ENCODE results near the gene PALMD. TPM values are rescaled to one million over a fixed set of nuclear protein-coding genes. Genes with fewer than 3 reads are reported as not detected.
A peak's percentile ranks its signal among the peaks of the same experiment; 100 is the strongest.

PALMD gene
- total RNA-seq, 1 donor from 2014 or later: not detected

DNA sequence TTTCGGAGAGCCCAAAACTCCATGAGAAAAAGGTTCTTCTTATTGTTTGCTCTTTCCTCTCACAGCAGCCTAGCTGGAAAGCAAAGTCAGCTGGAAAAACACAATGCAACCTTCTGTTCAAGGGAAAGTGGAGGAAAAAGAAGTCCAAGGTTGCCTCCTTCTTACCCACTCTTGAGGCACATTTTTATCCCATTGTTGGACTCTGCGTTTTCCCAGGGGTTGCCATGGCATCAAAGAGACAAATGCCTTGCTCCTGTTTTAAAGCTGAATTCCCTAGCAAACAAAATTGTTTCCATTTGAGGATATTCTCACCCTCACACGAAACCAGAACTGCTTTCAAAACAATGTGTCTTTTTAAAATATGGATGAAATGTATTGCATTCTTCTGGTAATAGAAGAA, 45.1 kb upstream of the PALMD start:
- Histone ChIP-seq H3K4me3 (no peak overlapping the region), H3K4me1 (no peaks in the 10 kb centered on the region), H3K27me3 (no peaks in the 10 kb centered on the region), H3K9ac (no peak overlapping the region), H3K9me3 (ENCODE audit: low read depth) (no peaks in the 10 kb centered on the region), H3K36me3 (no peaks in the 10 kb centered on the region), H3K79me2 (ENCODE audit: low read depth) (no peaks in the 10 kb centered on the region), H3K4me2 (no peak overlapping the region), H4K20me1 (ENCODE audit: low read depth) (no peaks in the 10 kb centered on the region), H3F3A (ENCODE audit: low read depth) (no peaks in the 10 kb centered on the region), H2AFZ (replicated peaks) (no peak overlapping the region), H3K27ac (no peak overlapping the region)
- TF ChIP-seq EZH2 (IDR thresholded peaks at IDR 0.05) (no peak), CTCF (IDR thresholded peaks at IDR 0.05) (no peak)
- Mint-ChIP-seq H3K4me1 (peaks cover 26% of the 10 kb centered on the region), H3K36me3 (no peaks in the 10 kb centered on the region), H3K4me3 (peak overlapping the region; percentile 2), H3K9me3 (peaks cover 4% of the 10 kb centered on the region), H3K27ac (peak overlapping the region; percentile 96), H3K27me3 (ENCODE audit: insufficient read depth, low read depth) (peaks cover 2% of the 10 kb centered on the region)
- no peak for DNase-seq (ENCODE audit: low spot score)

- Mint-ChIP-seq H3K4me3 (no peak overlapping the region), H3K27ac (peak overlapping the region; percentile 81), H3K9me3 (peaks cover 4% of the 10 kb centered on the region), H3K4me1 (peaks cover 26% of the 10 kb centered on the region), H3K36me3 (no peaks in the 10 kb centered on the region), H3K27me3 (ENCODE audit: insufficient read depth, low read depth) (peaks cover 2% of the 10 kb centered on the region)
- Histone ChIP-seq H2AFZ (replicated peaks) (no peak overlapping the region), H3K79me2 (ENCODE audit: low read depth) (no peaks in the 10 kb centered on the region), H3K27ac (no peak overlapping the region), H3K36me3 (no peaks in the 10 kb centered on the region), H3K4me2 (no peak overlapping the region), H3K27me3 (no peaks in the 10 kb centered on the region), H3K9ac (no peak overlapping the region), H4K20me1 (ENCODE audit: low read depth) (no peaks in the 10 kb centered on the region), H3K9me3 (ENCODE audit: low read depth) (no peaks in the 10 kb centered on the region), H3K4me1 (no peaks in the 10 kb centered on the region), H3K4me3 (no peak overlapping the region), H3F3A (ENCODE audit: low read depth) (no peaks in the 10 kb centered on the region)
- DNase-seq (ENCODE audit: low spot score): no peak
- no peak for TF ChIP-seq EZH2phosphoT487 (IDR thresholded peaks at IDR 0.05)
- no peak for TF ChIP-seq EZH2 (IDR thresholded peaks at IDR 0.05)
- TF ChIP-seq CTCF (IDR thresholded peaks at IDR 0.05): no peak
Observed at GRCh38 chr1:99601208-99601607, 44.7 kb upstream of the PALMD start.

GRCh38 chr1:99601709-99602403, 44.1 kb upstream of the PALMD start:
- Mint-ChIP-seq H3K4me3 (no peak overlapping the region), H3K4me1 (peaks cover 26% of the 10 kb centered on the region), H3K36me3 (no peaks in the 10 kb centered on the region), H3K27me3 (ENCODE audit: insufficient read depth, low read depth) (peaks cover 2% of the 10 kb centered on the region), H3K9me3 (peaks cover 3% of the 10 kb centered on the region), H3K27ac (peak overlapping the region; percentile 81)
- H4K20me1 ChIP-seq (ENCODE audit: low read depth): no peaks in the 10 kb centered on the region
- H3F3A ChIP-seq (ENCODE audit: low read depth): no peaks in the 10 kb centered on the region
- H3K79me2 ChIP-seq (ENCODE audit: low read depth): no peaks in the 10 kb centered on the region
- no peaks in the 10 kb centered on the region for H3K27me3 ChIP-seq
- no peak overlapping the region for H3K4me2 ChIP-seq
- no peak overlapping the region for H3K27ac ChIP-seq
- no peak for DNase-seq (ENCODE audit: low spot score)
- H3K9me3 ChIP-seq (ENCODE audit: low read depth): no peaks in the 10 kb centered on the region
- H3K4me3 ChIP-seq: no peak overlapping the region
- no peak overlapping the region for H3K9ac ChIP-seq
- no peaks in the 10 kb centered on the region for H3K36me3 ChIP-seq
- TF ChIP-seq EZH2 (IDR thresholded peaks at IDR 0.05): no peak
- TF ChIP-seq CTCF (IDR thresholded peaks at IDR 0.05): no peak
- no peak for TF ChIP-seq EZH2phosphoT487 (IDR thresholded peaks at IDR 0.05)
- no peaks in the 10 kb centered on the region for H3K4me1 ChIP-seq
- no peak overlapping the region for H2AFZ ChIP-seq (replicated peaks)

Data from neural progenitor cell (in vitro differentiated cells).